Renal cortical epithelial cell (primary cell): ENCODE data around the gene PAQR4. TPM values are rescaled to one million over a fixed set of nuclear protein-coding genes. Genes with fewer than 3 reads are reported as not detected.
"Not testable (repeated sequence)": the region's sequence is repeated elsewhere in the genome, so short reads cannot be mapped to it uniquely, and the experiment has no call there.

Experiments used
- DNase-seq: peaks from one replicate; pipeline ENCODE4 v3.0.0-alpha.2; 2011; ENCODE audit warnings: low read depth
- total RNA-seq: library from RNA; depleted of rRNA; stranded (reverse); fragments of >200 nt; gene quantifications from 2 replicates; pipeline ENCODE4 v1.2.3, GENCODE V29; 2014

The PAQR4 gene
- total RNA-seq, 1 donor from 2014 or later: 2.3 TPM

DNA sequence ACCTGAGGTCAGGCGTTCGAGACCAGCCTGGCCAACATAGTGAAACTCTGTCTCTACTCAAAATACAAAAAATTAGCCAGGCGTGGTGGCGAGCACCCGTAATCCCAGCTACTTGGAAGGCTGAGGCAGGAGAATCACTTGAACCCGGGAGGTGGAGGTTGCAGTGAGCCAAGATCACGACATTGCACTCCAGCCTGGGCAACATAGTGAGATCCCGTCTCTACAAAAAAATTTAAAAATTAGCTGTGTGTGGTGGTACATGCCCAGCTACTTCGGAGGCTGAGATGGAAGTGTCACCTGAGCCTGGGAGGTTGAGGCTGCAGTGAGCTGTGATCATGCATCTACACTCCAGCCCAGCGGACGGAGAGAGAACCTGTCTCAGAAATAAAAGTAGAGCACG is 25.4 kb upstream of the PAQR4 start:
- DNase-seq: not testable (repeated sequence)

DNA sequence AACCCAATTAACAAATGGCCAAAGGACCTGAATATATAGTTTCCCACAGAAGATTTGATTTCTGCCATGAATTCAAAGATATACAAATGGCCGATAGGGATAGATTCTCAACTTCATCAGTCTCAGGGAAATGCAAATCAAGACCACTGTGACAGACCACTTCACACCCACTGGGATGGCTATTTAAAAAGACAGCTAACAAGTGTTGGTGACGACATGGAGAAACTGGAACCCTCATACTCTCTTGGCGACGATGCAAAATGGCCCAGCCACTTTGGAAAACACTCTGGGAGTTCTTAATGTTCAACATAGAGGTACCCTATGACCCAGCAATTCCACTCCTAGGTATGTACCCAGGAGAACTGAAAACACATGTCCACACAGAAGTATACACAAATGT is 22.5 kb upstream of the PAQR4 start:
- no peak for DNase-seq

DNA sequence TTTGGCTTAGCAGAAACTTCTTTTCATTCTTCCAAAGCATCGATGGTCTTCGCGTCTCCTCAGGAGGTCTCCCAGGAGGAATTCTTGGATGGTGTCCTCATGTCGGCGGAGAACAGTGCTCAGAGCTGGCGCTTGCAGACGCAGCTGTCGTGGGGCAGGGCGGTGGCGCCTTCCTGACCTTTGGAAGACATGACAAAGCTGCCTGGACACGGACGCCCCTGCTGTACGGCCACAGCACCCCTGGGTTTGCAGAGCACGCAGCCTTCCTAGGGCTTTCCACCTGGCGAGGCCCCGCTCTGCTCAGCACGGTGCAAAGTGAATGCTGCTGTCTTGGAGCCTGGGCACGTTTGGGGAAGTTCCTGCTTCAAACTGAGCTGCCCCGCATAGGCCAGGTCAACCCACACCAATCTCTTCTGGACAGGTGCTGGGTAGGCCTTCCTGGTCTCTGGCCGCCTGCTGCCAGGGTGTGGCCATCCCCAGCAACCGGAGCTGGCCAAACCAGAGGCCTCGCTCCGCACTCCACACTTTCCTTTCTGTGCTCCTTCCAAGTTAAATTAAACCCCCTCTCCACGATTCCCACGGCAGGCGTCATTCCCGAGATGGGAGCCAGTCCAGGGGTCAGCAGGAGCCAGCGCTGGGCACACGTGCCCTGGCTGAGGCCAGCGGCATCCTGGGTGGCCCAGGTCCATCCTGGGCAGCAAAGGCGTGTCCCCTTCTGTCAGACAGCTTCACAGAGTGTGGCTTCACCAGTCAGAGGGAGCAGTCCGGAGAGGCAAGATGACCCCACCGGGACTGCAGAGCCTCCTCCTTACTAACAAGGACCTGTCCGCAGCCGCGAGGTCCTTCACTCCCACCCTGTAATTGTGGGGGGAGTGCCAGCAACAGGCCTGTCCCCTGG is 20.1 kb upstream of the PAQR4 start:
- no peak for DNase-seq

DNA sequence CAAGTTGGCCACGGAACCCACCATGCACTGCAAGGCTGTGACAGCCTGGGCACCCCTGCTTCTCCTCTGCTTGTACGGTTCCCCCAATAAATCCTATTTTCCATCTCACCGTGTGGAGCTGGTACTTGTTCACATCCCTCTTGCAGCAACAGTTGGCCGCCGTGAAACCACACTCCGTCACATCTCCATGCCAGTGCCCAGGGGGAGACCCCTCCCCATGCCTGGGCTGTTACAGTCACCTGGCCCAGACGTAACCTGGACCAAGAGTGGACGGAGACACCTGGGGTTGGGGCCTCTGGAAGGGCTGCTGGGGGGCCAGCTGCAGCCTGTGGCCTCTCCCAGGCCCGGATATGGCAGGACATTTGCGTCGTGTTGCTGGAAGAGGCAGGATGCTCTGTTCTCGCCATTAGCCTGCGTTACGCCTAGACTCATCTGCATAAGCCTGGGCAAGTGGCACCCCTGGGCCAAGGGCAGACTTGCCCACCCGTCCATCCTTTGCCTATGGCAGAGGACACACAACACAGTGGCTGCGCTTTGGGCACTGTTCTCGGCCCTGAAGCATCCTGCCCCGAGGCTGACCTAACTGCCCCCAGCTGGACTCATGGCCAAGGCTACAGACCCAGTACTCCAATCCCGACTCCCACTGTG is 19.3 kb upstream of the PAQR4 start:
- DNase-seq: no peak

DNA sequence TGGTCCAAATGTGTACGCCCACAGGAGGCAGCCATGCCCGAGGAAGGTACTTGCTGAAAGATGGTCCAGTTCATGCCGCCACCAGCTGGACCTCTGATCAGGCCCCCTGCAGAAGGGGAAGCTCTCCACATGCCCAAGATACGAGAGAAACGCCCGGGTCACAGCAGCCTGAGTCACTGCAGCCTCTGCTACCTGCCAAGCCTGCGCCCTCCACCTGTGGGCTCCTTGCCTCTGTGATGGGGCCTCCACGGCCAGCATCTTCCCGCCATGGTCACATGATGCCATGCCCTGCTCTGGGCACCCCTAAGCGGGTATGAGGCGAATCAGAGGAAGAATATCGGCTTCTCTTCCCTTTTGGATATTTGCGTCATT is 18.8 kb upstream of the PAQR4 start:
- no peak for DNase-seq

DNA sequence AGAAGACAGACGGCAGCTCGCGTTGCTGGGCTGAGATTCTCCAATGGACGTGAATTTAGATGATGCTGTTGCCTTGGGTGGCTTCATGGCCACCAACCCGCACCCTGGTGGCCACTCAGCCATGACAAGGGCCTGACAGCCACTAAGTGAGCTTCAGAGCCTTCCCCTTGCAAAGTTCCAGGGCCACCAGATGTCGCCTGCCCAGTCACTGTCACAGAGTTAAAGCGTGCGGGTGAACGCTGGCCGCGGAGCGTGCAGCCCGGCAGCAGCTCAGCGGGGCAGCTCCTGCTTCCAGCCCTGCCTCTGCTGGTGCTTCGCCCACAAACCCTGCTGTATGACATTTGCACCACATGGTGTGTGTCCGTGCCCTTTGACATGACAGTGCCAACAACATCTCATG is 18.4 kb upstream of the PAQR4 start:
- no peak for DNase-seq

DNA sequence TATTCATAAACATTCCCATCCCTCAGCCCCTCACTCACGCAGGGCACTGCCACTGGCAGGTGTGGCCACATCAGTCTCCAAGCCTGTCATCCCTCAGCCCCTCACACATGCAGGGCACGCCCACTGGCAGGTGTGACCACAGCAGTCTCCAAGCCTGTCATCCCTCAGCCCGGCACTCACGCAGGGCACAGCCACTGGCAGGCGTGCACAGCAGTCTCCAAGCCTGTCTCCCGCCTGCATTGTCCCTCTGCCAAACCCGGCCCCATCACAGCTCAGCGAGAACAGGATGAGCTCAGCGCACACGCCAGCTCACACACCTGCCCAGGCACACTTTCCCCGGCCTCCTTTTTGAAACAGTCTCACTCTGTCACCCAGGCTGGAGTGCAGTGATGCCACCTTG is 16.5 kb upstream of the PAQR4 start:
- no peak for DNase-seq

DNA sequence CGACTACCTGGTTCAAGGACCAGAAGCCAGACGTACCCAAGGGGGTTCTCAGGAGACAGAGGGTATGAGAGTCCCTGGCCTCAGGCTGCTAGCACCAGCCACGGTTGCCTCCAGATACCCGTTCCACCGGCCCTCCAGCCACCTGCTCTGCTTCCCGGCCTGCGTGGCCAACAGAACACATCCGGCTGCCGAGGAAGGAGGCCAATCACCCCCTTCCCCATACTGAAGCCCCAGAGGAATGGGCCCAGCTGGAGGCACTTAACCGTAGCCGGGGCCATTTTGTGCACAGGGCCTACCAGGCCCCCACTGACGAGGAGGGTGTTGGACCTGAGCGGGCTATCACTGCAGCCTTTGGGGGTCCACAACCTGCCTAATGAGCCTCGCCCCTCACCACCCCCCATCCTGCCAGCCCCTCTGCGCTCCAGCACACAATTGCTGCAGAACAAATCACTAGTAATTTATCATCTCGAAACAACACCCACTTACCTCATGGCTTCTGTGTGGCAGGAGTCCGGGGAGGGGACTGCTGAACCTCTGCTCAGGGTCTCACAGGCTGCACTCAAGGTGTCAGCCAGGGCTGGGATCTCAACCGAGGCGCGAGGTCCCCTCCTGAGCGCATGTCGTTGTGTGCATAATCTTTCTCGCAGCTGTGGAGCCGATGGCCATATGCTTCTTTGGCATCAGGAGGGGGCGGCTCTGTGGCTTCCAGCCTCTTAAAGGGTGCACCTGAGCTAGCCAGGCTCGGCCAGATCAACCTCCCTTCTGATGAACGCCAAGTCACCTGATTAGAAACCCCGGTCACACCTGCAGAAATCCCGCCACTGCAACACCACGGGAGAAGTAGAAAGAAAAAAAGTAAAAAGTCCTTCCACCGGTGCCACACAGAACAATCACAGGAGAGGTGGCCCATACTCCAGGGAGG is 15.2 kb upstream of the PAQR4 start:
- DNase-seq: no peak

DNA sequence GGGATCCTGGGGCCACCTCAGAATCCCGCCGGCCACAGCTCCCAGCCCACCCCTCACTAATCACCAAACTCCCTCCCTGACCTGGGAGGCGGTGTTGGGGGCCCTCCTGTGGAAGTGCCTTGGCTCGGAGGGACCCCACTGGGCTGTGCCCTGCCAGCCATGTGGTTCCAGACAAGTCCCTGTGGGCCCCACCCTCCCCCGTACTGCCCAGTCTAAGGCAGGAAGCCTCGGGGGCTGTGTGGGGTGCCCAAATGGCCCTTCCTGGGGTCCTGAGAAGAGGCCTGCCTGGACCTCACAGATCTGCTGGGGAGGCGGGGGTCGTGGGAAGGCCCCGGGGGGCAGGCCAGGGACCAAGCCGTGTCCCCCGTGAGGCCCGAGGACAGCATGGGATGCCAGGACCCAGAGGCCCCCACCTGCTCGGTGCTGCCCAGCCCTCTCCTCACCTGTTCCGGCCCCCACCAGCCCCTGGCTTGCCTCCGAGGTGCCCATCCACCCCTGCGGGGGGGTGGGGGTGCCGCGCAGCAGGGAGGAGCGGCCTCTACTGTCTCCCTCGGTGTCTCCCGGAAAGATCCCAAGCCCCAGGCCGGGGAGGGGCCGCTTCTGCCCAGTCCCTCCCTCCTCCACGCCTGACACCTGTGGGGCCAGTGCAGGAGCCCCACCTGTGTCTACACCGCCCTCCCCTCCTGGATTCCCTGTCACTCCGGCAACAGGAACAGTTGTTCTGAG is 14.3 kb upstream of the PAQR4 start:
- no peak for DNase-seq

DNA sequence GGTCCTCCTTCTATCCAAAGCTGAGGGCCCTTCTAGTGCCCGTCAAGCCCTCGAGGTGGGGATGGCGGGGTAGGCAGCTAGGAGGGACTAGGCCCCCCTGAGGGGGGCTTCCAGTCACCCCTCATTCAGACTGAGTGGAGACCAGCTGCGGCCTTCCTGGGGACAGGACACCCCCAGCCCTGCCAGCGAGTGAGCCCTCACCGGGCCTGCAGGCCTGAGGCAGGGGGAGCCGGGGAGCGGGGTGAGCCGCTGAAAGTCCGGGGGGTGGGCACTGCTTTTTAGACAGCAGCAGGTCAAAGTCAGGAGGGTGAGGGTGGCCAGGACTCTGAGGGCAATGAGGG is 13.7 kb upstream of the PAQR4 start:
- DNase-seq: no peak

DNA sequence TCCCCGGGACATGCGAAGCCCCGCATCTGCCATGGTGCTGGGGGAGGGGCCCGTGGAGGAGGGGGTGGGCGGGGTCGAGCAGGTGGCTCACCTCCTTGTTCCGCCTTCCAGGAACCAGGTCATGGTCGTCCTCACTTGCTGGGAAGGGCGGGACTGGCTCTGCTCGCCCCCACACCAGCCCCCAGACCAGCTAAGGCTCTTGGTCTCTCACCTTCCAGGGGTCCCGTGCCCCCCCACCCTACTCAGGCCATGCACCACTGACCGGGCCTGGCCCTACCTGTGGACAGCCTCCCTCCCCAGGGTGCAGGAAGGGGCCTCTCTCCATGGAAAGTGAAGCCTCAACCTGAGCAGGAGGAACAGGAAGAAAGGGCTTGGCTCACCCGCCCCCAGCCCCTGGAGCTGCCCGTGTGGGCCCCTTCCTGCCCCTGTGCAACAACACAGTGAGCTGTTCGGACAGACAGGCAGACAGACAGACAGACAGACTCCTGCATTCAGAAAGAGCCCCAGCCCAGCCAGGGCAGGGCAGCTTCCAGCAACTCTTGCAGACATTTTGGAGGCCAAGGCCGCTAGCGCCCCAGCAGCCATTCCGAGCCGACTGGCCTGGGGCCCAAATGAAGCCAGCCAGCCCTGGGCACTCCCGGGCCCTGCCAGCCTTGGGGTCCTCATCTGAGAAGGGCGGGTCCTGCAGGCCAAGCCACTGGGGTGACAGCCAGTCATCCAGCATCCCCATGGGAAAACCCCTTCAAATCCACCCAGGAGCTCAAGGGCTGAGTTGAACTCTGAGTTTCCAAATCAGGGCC is 13.2 kb upstream of the PAQR4 start:
- DNase-seq: no peak

DNA sequence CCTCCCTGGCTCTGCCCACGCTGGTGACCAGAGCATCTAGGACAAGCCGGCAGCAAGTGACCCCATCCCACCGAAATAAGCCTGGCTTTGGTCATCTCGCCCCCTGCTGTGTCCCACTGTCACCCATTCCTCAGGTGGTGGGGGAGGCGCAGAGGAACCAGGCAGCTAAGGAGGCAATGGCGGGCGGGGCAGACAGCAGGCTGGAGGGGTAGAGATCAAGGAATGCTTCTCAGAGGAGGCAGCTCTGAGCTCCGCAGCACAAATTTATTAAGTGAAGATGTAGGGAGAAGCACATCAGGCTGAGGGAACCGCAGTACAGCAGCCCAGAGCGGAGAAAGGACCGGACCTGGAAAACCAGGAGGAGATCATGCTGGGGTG is 12.6 kb upstream of the PAQR4 start:
- DNase-seq: no peak

DNA sequence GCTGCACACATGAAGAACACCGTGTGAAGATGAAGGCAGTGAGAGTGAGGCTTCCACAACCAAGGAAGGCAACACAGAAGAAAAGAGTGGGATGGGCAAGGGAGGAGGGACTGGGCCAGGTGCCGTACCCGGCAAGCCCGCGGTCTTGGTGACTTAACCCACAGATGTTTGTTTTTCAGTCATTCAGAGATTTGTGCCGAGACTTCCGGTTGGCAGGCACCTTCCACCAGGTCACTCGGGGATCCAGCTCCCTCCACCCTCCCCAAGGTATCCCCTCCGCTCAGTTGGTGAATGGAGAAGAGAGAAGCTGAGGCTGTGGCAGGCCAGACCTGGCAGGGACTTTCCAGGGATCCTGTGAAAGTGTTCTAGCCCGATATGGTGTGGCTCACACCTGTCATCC is 9.9 kb upstream of the PAQR4 start:
- DNase-seq: no peak

DNA sequence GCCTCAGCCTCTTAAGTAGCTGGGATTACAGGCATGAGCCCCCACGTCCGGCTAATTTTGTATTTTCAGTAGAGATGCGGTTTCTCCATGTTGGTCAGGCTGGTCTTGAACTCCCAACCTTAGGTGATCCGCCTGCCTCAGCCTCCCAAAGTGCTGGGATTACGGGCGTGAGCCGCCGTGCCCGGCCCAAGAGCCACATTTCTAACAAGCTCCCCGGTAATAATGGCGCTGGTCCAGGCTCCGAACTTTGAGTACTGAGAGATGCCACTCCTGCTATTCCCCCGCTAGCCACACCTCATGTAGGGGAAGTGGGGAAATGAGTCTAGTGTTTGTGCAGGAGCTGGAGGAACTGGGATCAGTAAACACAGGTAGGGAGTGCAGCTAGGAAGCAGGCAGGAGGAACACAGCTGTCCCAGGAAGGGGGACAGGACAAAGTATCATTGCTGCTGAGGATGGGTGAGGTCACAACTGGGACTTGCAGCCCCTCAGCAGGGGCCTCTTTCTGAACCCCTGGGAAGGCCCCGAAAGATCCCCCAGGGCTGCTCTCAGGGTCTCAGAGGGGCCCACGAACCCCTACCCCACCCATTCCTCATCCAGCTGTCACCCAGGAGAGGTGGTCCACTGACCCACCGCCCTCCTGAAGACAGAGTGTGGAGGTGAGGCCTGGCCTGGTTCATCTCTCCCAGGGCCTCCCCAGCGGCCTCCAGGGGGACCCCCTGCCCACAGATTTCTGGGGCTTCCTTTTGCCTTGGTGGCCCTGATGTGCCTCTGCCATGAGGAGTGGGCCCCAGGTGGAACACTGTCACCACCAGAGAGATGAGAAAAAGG is 8.8 kb upstream of the PAQR4 start:
- no peak for DNase-seq

DNA sequence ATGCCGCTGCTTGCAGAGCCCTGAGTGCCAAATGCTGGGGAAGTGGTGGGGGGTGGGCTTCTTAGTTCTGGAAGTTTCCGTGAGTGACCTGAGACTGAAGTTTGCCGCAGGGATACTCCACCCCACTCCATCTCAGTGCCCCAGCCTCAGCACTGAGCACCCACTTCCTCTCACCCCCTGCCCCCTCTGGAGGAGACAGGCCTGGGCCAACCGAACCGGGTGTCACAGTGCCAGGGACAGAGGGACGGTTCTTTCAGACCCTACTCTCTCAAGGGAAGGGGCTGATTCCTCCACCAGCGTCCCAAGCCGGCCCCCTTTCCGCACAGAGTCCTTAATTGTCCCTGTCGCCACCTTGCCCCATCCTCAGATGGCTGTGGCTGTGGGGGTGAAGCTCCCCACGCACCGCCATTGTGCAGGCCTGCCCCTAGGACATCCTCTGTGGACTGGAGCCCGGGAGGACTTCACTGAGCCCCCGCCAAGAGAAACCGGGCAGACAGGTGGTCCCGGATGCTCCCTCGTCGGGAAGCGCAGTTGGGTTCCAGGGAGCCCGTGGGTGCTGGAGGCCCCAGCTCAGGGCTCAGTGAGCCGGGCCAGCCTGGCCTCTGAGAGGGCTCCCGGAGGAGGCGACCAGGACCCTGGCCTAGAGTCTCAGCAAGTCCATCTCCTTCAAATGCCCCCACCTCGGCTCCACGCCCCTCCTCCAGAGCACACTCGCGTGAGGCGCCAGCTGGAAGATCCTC is 6.6 kb upstream of the PAQR4 start:
- DNase-seq: no peak

DNA sequence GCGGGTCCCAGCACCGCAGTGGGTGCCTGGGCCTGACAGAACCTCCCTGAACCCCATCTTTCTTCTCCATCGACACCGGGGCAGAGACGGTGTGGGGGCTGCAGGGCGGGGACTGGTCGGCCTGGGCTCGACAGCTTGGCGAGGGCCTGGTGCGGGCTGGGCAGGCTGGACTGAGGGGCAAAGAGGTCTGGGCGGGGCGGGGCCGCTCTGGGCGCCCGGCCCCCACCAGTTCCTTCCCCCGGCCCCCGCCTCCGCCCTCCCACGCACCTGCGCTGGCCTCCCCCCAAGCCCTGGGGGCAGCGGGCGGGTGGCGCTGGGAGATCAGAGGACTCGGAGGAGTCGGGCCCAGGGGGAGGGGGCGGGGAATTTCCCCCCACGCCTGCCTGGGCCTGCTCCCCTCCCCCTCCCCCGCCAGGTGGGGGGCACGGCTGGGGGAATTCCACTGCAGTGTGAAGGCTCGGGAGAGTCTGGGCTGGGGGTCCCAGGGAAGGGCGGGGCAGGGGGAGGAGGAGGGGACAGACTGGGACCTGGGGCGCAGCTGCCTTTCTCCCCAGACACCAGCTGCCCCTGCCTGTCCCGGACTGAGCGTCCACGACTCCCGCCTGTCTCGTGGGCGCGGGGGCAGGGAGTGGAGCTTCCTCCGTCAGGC is 6.0 kb upstream of the PAQR4 start:
- no peak for DNase-seq

DNA sequence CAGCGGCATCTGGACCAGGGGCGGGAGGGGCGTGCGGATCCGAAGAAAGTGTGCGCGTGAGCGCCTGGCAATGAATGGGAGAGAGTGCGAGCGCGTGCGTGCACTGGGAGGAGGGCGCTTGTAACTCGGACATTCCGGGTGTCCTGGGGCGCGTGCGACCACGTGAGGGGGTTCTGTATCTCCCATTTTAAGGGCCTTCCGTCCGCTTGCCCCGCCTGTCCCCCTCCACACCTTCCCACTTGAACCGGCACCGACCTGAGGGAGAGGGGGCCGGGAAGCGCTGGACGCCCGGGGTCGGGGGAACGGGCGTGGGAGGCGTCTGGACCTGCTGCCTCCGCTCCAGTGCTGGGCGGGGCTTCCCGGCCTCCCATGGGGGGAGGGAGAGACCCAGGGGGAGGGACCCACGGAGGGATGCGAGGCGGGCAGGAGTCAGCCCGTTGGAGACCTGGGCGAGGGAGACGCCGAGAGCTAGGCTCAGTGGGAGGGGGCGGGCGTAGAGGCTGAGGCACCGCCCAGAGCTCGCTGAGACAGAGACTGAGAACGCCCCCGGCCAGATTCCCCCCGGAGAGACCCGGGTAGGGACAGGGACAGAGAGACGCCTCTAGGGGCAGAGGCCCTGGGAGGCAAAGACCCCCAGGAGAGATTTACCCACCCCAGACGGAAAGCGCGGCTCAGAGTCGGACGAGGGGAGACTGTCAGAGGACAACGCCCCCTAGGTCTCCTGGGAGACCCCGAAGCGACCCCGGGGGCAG is 5.2 kb upstream of the PAQR4 start, which contains the start of gene KREMEN2:
KREMEN2 (plus strand) TSS at position 553 of the 752 bp plus-strand sequence. CDS start 246 bp downstream, outside the sequence.
- DNase-seq: no peak
